PFSK-1 (cell line): Measurements from ENCODE around the gene KSR2.

Source experiments
- FOXP2 ChIP-seq: optimal IDR thresholded peaks from 2 replicates; pipeline ENCODE3; 2011; ENCODE audit warnings: borderline replicate concordance, control low read depth, inconsistent platforms; ENCODE audit not compliant: insufficient read depth; ENCODE audit errors: extremely low read length, extremely low read depth
- POLR2AphosphoS5 ChIP-seq: IDR thresholded peaks from 2 replicates; pipeline ENCODE4 v1.6.1; 2012; ENCODE audit warnings: low read depth, mild to moderate bottlenecking, control low read depth, low read length, moderate library complexity
- REST ChIP-seq, 2 experiments: IDR thresholded peaks; 2 replicates each; pipeline versions ENCODE4 v1.6.1 to v1.8.0; 2011 to 2012; ENCODE audit warnings: low read depth in 2 of 2, low read length in 2 of 2, control low read depth in 1 of 2, inconsistent platforms in 1 of 2, mild to moderate bottlenecking in 1 of 2, moderate library complexity in 1 of 2; ENCODE audit not compliant: insufficient read depth in 1 of 2
- SIN3A ChIP-seq: IDR thresholded peaks from 2 replicates; pipeline ENCODE4 v1.6.1; 2012; ENCODE audit warnings: mild to moderate bottlenecking, low read length, moderate library complexity, borderline replicate concordance; ENCODE audit not compliant: insufficient read depth
- TAF1 ChIP-seq: IDR thresholded peaks from 2 replicates; pipeline ENCODE4 v1.6.1; 2012; ENCODE audit warnings: low read length, control low read depth, borderline replicate concordance; ENCODE audit not compliant: insufficient read depth

Gene KSR2

GRCh38 chr12:117686210-117686609 lies 282.6 kb downstream of the KSR2 start:
- TF ChIP-seq REST (IDR thresholded peaks at IDR 0.05; ENCODE audit: insufficient read depth in 1 of 2, low read depth in 2 of 2, low read length in 2 of 2) (no peak), SIN3A (no peak), FOXP2 (no peak), POLR2AphosphoS5 (no peak), TAF1 (no peak)

- TF ChIP-seq TAF1 (no peak), POLR2AphosphoS5 (no peak), REST (IDR thresholded peaks at IDR 0.05; ENCODE audit: insufficient read depth in 1 of 2, low read depth in 2 of 2, low read length in 2 of 2) (no peak), FOXP2 (no peak), SIN3A (no peak)
Measured at GRCh38 chr12:117685110-117685926, 283.5 kb downstream of the KSR2 start.

- TF ChIP-seq FOXP2 = no peak
- no peak for TF ChIP-seq TAF1
- TF ChIP-seq REST (IDR thresholded peaks at IDR 0.05; ENCODE audit: insufficient read depth in 1 of 2, low read depth in 2 of 2, low read length in 2 of 2) = no peak
- TF ChIP-seq POLR2AphosphoS5 = no peak
- TF ChIP-seq SIN3A = no peak
Measured at GRCh38 chr12:117684471-117684870, 284.3 kb downstream of the KSR2 start.

- TF ChIP-seq POLR2AphosphoS5 (no peak), SIN3A (no peak), TAF1 (no peak), FOXP2 (no peak), REST (IDR thresholded peaks at IDR 0.05; ENCODE audit: insufficient read depth in 1 of 2, low read depth in 2 of 2, low read length in 2 of 2) (no peak)
Measured at GRCh38 chr12:117680312-117680711, 288.5 kb downstream of the KSR2 start.

GRCh38 chr12:117679776-117680175 lies 289.0 kb downstream of the KSR2 start:
- TF ChIP-seq TAF1 = no peak
- TF ChIP-seq POLR2AphosphoS5 = no peak
- no peak for TF ChIP-seq FOXP2
- no peak for TF ChIP-seq REST (IDR thresholded peaks at IDR 0.05; ENCODE audit: insufficient read depth in 1 of 2, low read depth in 2 of 2, low read length in 2 of 2)
- no peak for TF ChIP-seq SIN3A
